ENCODE results near the gene SLC9A8.

DNA sequence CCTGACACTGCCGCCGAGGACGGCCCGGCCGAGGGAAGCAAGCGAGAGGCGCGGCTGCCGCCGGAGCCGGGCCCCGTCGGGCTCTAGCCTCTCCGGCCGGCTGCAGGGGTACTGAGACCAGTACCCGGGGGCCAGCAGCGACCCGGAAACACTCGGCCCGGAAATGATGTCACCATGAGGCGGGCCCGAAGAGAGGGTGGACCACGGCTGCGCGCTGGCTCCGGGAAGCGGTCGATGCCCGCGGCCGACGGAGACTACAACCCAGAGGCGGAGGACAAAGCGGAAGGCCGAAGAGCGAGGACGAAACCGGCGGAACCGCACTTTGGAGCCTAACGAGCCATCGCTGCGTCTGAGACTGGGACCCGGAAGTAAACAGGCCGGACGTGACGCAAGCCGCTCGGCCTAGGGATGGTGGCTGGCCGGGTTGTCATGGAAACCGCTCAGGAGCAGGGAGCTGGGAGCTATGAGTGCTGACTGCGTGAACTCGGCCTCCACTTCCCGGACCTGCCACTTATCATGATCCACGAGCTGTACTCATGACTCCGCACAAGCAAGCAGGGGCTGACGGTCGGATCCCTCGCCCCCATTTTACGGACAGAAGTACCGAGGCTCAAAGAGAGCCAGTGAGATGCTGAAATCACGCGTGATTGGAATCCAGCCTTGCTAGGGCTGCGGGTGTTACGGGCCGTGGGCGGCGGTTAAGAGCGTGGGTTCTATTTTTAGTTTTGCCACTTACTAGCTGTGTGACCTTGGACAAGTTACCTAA is 102.9 kb downstream of the SLC9A8 start, which contains the start of gene SPATA2:
- TF ChIP-seq, protein P1, sequence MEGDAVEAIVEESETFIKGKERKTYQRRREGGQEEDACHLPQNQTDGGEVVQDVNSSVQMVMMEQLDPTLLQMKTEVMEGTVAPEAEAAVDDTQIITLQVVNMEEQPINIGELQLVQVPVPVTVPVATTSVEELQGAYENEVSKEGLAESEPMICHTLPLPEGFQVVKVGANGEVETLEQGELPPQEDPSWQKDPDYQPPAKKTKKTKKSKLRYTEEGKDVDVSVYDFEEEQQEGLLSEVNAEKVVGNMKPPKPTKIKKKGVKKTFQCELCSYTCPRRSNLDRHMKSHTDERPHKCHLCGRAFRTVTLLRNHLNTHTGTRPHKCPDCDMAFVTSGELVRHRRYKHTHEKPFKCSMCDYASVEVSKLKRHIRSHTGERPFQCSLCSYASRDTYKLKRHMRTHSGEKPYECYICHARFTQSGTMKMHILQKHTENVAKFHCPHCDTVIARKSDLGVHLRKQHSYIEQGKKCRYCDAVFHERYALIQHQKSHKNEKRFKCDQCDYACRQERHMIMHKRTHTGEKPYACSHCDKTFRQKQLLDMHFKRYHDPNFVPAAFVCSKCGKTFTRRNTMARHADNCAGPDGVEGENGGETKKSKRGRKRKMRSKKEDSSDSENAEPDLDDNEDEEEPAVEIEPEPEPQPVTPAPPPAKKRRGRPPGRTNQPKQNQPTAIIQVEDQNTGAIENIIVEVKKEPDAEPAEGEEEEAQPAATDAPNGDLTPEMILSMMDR (IDR thresholded peaks at IDR 0.05; ENCODE audit: insufficient read depth, low read length, poor library complexity, severe bottlenecking) = no peak
- TF ChIP-seq EZH2phosphoT487 (conservative IDR thresholded peaks at IDR 0.05; ENCODE audit: low read length) = no peak
